HG02973 (cell line): ENCODE measurements around the gene HPN.

Experiments used
- ATAC-seq: cut with Tn5 transposase; IDR thresholded peaks from one replicate; pipeline ENCODE4 v1.9.1; 2021; ENCODE audit warnings: moderate library complexity; ENCODE audit not compliant: unreplicated experiment

HPN gene

DNA sequence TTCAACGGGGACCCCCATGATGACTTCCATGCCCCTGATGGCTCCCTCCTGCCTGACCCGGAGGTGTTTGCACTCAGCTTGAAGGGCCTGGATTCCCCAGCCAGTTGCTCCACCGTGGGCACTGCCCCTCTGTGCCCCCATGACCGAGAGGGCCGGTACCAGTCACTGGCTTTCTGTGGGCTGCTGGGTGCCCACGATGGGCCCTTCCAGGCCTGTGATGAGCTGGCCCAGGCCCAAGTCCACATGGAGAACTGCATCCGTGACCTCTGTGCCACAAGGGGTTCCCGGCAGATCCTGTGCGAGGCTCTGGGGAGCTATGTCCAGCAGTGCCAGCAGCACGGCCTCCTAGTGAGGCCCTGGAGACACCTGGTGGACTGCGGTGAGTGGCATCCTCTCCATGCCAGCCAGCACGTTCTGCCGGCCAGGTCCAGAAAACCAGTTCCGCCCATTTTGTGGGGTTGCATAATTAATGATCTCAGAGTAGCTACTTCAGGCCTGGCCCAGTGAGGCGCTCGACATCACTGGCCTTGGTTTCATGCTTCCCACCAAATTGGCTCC is 39.2 kb downstream of the HPN start:
- no peak for ATAC-seq

DNA sequence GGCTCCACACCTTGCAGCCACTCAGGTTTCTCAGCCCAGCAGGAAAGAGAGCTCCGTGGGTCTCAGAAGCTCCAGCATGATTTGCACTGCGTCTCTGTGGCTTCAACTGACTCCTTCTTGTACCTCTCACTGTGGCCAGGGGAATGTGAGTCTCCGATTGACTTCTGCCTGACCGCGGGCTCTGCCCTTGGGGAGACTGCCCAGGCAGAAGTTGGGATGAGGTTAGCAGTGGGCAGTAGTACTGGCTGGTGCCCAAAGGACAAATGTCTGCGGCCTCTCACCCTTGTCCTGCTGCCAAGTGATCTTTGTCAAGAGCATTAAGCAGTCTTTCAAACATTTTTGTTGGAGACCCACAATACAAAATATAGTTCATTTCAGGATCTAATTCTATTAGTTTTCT is 39.7 kb downstream of the HPN start:
- no peak for ATAC-seq

DNA sequence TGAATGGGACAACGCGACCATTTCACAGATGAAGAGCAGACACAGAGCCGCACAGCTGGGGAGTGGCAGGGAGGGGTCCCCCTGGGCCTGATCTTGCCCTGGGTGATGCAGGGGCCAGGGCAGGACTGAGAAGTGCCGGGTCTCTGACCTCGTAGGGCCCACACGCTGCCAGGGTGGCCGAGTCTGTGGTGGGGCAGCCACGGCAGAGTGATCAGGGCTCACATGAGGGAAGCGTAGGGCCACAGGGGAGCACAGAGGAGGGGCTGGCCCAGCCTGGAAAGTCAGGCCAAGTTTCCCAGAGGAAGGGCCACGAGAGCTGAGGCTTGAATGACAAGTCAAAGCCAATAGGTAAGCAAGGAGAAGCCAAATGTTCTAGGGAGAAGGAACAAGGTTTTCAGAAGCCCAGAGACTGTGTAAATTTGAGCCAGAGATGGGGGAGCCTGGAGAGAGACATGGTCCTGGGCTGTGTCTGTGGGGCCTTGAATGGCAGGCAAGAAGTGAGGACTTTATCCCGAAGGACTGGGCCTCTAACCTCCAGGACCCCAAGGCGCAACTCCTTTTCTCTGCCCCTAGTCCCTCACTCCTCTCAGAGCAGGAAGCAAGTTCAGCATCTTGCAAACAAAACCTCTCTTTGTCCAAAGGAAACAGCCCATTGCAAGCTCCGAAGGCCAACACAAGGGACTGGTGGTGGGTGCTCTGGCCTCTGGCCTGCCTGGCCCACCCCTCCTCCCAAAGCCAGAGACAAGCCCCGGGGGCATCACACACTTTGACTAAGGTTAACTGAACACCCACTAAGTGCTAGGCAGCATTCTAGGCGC is 42.4 kb downstream of the HPN start:
- ATAC-seq = no peak

DNA sequence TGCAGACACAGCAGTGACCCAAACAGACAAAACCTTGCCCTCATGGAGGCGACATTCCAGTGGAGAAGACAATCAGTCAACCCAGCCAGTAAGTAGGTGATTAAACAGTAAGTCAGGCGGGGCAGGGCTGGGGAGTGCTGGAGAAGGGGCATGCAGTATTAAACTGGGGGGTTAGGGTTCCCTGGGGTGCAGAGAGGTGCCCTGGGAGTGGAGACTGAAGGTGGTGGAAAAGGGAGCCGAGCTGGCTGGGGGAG is 42.9 kb downstream of the HPN start:
- ATAC-seq = no peak

DNA sequence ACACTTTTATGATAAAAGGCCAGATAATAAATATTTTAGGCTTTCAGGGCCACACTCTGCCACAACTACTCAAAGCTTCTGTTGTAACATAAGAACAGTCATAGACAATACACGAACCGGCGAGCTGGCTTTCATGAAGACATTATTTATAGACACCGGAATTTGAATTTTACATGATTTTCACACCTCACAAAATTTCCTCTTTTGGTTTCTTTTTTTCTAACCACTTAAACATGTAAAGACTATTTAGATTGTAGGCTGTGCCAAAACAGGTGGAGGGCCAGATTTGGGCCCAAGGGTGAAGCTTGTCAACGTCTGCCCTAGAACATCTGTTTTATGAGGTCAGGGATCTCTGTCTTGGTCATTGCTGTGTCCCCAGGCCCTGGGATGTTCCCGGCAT is 44.4 kb downstream of the HPN start:
- ATAC-seq = no peak

DNA sequence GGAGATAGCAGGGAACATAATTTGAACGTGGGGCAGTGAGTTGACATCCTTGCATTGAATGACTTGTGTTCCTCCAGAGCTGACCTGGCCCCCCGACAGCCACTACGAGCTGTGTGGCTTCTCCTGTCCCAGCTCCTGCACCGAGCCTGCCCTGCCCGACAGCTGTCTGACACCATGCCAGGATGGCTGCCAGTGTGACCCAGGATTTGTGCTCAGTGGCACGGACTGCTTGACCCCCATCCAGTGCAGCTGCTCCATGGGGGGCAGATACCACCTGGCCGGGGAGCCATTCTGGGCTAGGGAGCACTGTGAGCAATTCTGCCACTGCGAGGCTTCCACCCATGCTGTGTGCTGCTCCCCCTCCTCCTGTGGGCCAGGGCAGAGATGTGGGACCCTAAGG is 44.9 kb downstream of the HPN start:
- ATAC-seq = no peak

DNA sequence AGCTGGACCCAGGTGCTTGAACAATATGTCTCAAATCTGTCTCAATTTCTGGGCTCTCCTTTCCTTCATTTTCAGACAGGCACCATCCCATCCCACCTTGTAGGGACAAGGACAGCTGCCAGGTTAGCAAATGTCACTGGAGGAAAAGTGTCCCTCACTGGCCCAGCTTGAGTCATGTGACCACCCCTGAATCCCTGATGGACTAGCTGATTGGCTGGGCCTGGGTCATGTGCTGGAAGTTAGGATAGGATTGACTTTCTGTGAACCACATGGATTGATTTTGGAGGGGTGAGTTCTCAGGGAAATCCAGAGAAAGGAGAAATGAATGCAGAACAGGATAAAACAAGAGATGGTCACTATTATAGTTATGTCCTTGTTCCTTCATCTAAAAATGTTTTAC is 45.9 kb downstream of the HPN start:
- ATAC-seq = no peak

DNA sequence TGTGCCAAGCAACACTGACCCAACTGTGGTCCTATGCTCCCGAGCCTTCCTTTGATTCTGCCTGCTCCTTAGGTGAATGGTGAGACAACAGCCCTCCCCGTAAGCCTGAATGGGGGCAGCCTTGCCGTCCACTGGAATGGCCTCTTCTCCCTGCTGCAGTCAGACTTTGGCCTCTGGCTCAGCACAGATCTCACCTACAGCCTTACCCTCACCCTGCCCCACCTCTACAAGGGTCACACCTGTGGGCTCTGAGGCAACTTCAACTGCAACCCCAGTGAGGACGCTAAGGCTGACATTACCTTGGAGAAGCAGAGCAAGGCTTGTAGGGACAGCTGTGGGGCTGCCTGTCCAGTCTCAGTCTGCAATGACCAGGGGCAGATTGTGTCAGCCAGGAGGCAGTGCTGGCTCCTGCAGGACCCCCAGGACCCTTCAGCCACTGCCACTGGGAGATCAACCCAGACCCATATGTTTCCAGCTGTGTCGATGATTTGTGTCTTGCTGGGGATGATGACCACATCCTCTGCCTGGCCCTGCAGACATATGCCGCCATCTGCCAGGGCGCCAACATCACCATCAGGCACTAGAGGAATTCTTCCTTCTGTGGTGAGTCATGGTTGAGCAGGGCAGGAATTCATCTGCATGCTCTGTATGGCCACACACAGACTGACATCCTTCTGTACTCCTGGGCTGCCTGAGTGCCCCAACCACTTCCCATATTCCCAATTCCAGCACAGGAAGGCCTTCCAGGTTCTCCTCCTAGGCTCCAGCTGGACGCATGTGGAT is 46.8 kb downstream of the HPN start:
- ATAC-seq = no peak

DNA sequence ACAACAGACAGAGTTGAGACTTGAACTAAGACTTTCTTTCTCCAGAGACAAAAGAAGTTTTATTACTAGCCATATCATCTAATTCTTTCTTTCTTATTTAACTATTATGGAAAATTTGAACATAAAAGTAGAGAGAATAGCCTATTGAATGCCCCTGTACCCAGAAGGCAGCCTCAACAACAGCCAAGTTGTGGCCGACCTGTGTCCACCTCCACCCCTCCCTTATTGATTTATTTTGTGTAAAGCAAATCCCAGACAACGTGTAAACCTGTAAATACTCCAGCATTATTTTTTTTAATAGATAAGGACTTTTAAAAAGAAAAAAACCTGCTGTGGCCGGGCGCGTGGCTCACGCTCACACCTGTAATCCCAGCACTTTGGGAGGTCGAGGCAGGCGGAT is 48.0 kb downstream of the HPN start:
- ATAC-seq = no peak

DNA sequence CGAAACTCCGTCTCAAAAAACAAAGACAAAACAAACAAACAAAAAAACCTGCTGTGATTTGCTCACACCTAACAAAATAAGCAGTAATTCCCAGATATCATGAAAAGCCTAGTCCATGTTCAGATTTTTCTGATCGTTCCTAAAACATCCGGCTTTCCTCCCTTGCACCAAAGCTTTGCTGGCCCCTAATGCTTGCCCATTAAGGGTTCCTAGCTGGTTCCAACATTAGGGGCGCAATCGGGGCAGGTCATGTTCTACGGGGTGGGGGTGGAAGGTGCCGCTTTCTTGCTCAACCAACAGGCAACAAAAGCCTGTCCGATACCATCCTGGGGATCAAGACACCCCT is 48.6 kb downstream of the HPN start:
- ATAC-seq = no peak

DNA sequence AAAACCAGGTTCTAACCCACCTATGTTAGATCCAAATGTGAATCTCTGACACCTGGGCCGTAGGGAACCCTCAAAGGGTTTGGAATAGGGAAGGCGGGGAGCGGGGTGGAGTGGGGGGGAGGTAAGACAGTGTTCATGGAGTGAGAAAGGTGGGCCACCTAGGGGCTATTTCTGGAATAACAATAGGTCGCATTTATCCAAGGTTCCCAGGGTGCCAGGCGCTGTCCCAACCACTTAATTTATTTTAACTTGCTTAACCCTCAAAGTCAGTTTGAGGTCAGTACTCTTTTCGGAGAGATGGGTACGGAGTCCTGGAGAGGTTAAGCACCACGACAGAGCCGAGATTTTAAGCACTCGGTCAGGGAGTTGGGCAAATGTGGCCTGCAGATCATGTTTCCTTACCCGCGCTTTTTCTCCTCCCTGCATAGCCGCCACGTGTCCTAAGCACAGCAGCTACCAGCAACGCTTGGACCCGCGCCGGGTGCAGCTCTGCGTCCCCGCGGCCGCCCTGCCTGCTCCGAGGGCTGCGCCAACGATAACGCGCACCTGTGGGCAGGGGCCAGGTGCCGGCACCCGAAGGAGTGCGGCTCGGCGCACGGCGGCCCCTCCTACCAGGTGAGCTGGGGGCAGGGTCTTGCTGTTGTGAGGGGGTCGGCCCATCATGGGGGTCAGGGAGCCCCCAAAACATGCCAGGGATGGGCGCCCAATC is 49.1 kb downstream of the HPN start:
- no peak for ATAC-seq

DNA sequence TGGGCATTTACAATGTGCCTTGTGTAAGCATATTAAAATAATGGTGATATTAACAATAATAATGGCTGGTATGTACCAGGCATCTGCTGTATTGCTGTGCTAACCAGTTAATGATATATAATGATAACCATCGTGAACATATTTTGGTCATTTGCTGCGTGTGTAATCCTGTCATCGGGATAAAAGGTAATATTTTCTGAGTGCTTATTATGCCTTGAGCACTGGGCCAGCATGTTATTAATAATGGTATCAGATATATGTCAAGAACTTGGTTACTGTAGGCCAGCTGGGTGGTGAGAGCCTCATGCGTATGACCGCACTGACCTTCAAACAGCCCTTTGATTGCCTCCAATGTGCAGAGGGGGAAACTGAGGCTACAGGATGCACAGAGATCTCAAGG is 51.9 kb downstream of the HPN start:
- ATAC-seq = no peak

DNA sequence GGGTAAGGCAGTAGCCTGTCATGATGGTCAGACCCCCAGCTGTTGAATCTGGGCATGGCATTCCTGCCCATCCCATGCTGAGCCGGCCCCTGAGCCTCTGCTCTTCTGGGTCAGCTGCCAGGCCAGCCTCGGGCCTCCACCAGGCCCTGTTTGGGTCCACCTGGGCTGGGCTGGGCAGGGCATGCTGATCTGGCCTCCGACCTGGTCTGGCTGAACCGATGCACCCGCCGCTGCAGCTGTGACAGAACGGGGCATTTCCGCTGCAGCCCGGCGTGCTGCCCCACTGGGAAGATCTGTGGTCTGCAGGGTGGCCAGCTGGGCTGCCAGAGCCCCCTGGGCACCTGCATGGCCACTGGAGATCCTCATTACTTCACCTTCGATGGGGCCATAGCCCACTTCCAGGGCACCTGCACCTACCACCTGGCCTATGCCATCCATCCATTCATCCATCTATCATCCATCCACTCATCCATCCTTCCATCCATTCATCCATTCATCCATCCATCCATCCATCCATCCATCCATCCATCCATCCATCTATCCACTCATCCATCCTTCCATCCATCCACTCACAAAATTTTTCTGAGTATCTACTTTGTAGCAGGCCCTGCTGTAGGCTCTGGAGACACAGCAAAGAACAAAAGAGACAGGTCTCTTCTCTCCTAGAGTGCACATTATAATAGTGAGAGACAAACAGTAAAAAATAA is 52.6 kb downstream of the HPN start:
- no peak for ATAC-seq

DNA sequence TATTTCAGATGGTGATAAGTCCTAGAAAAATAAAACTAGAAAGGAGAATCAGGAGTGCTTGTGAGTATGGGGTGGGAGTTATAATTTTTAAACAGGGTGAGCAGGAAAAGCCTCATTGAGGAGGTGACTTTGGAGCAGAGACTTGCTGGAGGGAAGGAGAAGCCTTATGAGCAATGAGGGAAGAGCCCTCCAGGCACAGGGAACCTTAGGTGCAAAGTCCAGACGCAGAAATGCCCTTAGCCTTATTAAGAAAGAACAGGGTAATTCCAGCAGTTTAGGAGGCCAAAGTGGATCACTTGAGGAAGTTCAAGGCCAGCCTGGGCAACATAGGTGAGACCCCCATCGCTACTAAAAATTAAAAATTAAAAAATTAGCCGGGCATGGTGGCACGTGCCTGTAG is 53.1 kb downstream of the HPN start:
- ATAC-seq = no peak

DNA sequence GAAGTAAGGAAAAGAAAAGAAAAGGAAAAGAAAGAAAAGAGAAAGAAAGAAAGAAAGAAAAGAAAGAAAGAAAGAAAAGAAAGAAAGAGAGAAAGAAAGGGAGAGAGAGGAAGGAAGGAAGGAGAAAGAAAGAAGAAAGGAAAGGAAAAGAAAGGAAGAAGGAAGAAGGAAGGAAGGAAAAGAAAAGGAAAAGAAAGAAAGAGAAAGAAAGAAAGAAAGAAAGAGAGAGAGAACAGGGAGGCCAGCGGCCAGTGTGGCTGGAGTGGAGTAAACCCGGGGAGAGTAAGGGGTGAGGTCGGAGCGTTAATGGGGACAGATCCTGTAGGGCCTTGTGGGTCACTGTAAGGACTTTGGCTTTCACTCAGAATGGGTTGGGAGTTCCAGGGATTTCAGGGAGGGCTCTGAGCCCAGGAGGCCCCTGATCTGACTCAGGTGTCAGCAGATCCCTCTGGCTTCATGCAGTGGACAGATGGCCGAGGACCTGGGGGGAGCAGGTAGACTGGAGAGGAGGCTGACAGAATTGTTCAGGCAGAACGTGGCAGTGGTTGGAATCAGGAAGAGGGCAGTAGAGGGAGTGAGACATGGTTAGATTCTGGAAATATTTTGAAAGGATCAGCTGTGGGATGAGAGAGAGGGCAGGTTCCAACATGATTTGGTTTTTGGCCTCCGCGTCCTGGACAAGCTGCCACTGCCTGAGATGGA is 54.3 kb downstream of the HPN start:
- ATAC-seq = no peak

DNA sequence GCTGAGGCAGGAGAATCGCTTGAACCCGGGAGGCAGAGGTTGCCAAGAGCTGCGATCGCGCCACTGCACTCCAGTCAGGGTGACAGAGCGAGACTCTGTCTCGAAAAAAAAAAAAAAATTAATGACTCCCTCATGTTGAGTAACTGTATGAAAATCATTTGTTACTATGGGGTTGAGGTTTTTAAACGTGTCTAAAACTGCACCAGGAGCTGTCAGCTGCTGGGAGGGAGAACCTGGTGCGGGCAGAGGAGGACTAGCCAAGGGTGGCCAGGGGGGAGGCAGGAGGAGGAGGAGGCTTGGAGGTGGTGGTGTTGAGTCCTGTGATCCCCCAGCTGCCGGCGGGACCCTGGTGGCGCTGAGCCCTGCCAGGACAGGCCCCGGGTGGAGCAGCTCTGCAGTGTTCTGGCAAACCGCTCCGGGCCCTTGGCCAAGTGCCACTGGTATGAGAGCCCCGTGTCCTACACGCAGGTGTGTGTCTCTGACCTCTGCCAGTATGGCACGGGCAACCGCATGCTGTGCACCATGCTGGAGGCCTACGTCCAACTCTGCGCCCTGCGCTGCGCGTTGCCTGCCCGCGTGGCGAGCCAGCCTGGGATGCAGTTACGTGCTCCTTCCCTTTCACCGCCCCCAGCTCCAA is 57.0 kb downstream of the HPN start:
- no peak for ATAC-seq

DNA sequence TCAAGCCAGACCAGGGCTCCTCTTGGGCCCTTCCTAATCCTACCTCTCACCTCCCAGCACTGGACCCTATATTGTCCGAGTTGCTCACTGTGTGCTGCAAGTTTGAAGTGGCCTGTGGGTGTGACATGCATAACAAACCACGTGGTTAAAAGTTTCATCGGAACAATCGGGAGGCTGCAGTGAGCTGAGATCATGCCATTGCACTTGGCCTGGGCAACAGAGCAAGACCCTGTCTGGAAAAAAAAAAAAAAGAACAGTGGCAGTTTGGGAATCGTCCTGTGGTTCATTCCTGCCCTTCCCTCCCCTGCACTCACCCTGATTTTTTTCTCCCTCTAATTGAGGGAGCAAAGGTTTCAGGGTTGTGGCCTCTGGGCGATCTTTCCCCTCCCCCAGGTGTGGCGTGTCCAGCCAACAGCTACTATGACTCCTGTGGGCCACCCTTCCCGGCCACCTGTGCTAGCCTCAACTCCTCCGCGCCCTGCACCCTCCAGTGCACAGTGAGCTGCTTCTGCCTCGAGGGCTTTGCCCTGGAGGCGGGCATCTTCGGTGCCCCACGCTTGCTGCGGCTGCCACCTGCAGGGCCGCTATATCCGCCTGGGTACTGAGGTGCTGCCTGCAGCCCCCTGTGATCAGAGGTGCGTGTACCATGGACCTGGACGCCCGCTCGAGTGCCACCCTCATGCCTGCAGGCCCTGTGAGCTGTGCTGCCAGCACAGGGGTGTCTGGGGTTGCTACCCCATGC is 57.8 kb downstream of the HPN start:
- ATAC-seq = no peak

DNA sequence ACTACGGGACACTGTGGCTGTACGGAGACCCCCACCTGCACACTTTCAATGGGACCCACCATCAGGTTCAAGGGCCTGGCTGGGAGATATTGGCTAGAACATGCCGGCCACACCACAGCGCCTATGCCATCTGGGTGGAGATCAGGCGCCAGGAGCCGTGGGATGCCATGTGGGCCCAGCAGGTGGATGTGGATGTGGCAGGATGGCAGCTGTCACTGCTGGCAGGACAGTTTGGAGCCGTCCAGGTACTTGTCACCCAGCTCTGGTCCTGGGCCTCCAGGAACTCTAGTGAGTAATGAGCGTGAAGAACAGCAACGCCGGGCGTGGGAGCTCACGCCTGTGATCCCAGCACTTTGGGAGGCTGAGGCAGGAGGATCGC is 58.4 kb downstream of the HPN start:
- no peak for ATAC-seq
